ENCODE results near the gene PPARA.

The PPARA gene

DNA sequence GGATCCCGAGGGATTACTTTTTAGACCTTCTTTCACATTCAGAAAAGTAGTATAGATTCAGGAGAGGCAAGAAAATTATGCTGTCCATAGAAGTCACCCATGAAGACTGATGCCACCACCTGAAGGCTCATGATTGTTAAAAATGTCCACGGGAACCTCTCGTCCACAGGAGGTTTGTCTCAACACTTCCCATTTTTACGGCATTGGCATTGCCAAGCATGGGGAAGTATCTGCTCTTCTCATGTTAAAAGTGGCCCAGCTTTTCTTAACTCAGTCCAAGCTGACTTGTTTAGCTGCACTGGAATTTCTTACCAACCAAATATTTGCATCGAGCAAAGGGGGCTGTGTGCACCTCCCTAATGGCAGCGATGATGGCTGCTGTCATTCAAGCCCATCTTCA is 90.2 kb downstream of the PPARA start:
- TF ChIP-seq CTCF (IDR thresholded peaks at IDR 0.05; ENCODE audit: low read depth, low read length): no peak
- DNase-seq (ENCODE audit: extremely low read depth, low read depth): no peak

DNA sequence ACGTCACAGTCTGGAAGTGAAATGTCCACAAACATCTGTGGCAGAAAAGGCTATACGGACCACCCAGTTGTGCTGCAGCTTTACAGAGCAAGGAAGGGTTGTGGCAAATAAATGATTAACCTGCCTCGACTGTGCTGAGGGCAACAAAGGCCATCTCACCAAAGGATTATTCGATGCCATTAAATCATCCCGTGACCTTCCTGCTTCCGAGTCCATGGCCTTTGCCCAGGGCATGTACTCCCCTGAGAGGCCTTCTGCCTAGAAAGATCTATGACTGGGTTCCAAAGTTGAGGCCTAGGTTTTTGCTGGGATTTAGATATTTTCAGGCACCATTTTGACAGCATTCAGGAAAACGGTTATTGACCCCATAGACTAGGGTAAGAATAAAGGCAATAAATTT is 90.6 kb downstream of the PPARA start:
- DNase-seq (ENCODE audit: extremely low read depth, low read depth): no peak
- no peak for TF ChIP-seq CTCF (IDR thresholded peaks at IDR 0.05; ENCODE audit: low read depth, low read length)

GRCh38 chr22:46241396-46242007 is 91.2 kb downstream of the PPARA start:
- TF ChIP-seq CTCF (IDR thresholded peaks at IDR 0.05; ENCODE audit: low read depth, low read length): no peak
- no peak for DNase-seq (ENCODE audit: extremely low read depth, low read depth)

GRCh38 chr22:46242076-46242475 is 91.8 kb downstream of the PPARA start:
- TF ChIP-seq CTCF (IDR thresholded peaks at IDR 0.05; ENCODE audit: low read depth, low read length): no peak
- DNase-seq (ENCODE audit: extremely low read depth, low read depth): no peak

- DNase-seq (ENCODE audit: extremely low read depth, low read depth): no peak
- TF ChIP-seq CTCF (IDR thresholded peaks at IDR 0.05; ENCODE audit: low read depth, low read length): no peak
These were observed 94.4 kb downstream of the PPARA start for GRCh38 chr22:46244771-46245170.

DNA sequence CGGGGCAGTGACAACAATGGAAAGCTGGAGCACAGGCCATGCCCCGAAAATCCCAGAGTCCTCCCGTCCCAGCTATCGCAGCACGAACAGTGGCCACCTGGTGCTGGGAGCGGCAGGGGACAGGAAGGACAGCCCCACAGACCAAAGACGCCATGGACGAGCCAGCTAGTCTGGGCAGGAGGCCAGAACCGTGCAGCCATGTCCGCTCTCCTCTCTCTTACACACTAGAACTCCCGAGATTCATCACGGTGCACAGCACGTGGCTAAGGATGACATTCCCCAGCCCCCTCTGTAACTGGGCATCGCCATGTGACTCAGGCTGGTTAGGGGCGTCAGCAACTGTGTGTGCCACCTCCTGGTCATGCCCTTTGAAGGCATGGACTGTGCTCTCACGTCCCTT is 95.2 kb downstream of the PPARA start:
- TF ChIP-seq CTCF (IDR thresholded peaks at IDR 0.05; ENCODE audit: low read depth, low read length): no peak
- DNase-seq (ENCODE audit: extremely low read depth, low read depth): no peak

- DNase-seq (ENCODE audit: extremely low read depth, low read depth): no peak
- TF ChIP-seq CTCF (IDR thresholded peaks at IDR 0.05; ENCODE audit: low read depth, low read length): no peak
These were observed 95.9 kb downstream of the PPARA start for GRCh38 chr22:46246178-46246577.

Measured in AG09319 (cell line).